Kidney (tissue), 14 donors: ENCODE measurements around the gene PTPRM. TPM values are rescaled to one million over a fixed set of nuclear protein-coding genes. Genes with fewer than 3 reads are reported as not detected.
A peak's percentile ranks its signal among the peaks of the same experiment; 100 is the strongest.

Experiments
- DNase-seq, 5 donors: peaks; one replicate each; pipeline ENCODE4 v3.0.0-alpha.2; 2013 to 2020
- FAIRE-seq: peaks from 2 replicates; lab custom pipeline; 2012; peaks lifted over from hg19 to GRCh38; lab: Jason Lieb, UNC
- H3K27ac ChIP-seq, 2 donors: one replicate each; pipeline ENCODE4 v1.7.0; 2013; ENCODE audit warnings: low read depth in 2 of 2, low read length in 2 of 2, inconsistent platforms in 1 of 2
- H3K27me3 ChIP-seq: one replicate; pipeline ENCODE4 v1.7.1; 2013; ENCODE audit warnings: low read length, inconsistent platforms; ENCODE audit not compliant: control insufficient read depth, insufficient read depth
- H3K36me3 ChIP-seq, 3 donors: one replicate each; pipeline versions ENCODE4 v1.7.0 to v1.7.1; 2013; ENCODE audit warnings: low read length in 3 of 3, control low read depth in 1 of 3, inconsistent platforms in 1 of 3; ENCODE audit not compliant: insufficient read depth in 3 of 3, control insufficient read depth in 2 of 3
- H3K4me1 ChIP-seq, 3 donors: one replicate each; pipeline versions ENCODE4 v1.7.0 to v1.7.1; 2013; ENCODE audit warnings: low read length in 3 of 3, inconsistent platforms in 1 of 3, low read depth in 1 of 3; ENCODE audit not compliant: control insufficient read depth in 2 of 3, insufficient read depth in 2 of 3
- H3K4me3 ChIP-seq, 3 donors: one replicate each; pipeline versions ENCODE4 v1.7.0 to v1.8.1; 2013; ENCODE audit warnings: low read length in 3 of 3, control low read depth in 1 of 3, inconsistent platforms in 1 of 3
- H3K9ac ChIP-seq, 3 donors: one replicate each; pipeline versions ENCODE4 v1.7.0 to v1.7.1; 2013; ENCODE audit warnings: low read length in 3 of 3, control low read depth in 1 of 3, inconsistent platforms in 1 of 3
- H3K9me3 ChIP-seq, 3 donors: one replicate each; pipeline versions ENCODE4 v1.7.0 to v1.7.1; 2013; ENCODE audit warnings: low read length in 3 of 3, control low read depth in 1 of 3, inconsistent platforms in 1 of 3; ENCODE audit not compliant: control insufficient read depth in 2 of 3, insufficient read depth in 1 of 3
- CTCF ChIP-seq: IDR thresholded peaks from 3 replicates; pipeline ENCODE4 v1.5.1; 2012; ENCODE audit warnings: mild to moderate bottlenecking, moderate library complexity, borderline replicate concordance; ENCODE audit not compliant: insufficient read depth; ENCODE audit errors: extremely low read depth
- intact Hi-C: fragments of 100-400 bp; cut with DNase I; formaldehyde crosslinking; loops from one replicate; pipeline ENCODE4 v1.11.1; 2022
- polyA plus RNA-seq: library from polyadenylated mRNA; stranded (reverse); fragments of 350-450 nt; fragmentation: Illumina TruSeq; extraction: RNeasy Lipid Tissue Mini Kit (QIAGEN cat#74804); gene quantifications from one replicate; pipeline ENCODE4 v1.2.3, GENCODE V29; 2014; ENCODE audit warnings: low read depth, low replicate concordance; ENCODE audit not compliant: insufficient read depth
- total RNA-seq: library from RNA; stranded (reverse); fragmentation: NEBNext Ultra II Directional; extraction: Animal tissue kit (Norgen Biotek cat#: 25700); gene quantifications from one replicate; pipeline ENCODE4 v1.2.1, GENCODE V29; 2021
- donor health status: control.
- donor health status: control.
- donor health status: control.
- donor health status: control.
- donor health status: control.
- donor health status: DM: yes; HTN: yes; CAD: no.
- donor health status: Normal renal cell carcinoma (clear cell type).

PTPRM gene
- total and polyA plus RNA-seq, 2 donors from 2014 or later: 52.4 to 98.9 TPM

- Histone ChIP-seq H3K36me3 (peaks cover 0 to 16% (median 13%) of the 10 kb centered on the region in 3 donors), H3K9ac (no peak overlapping the region), H3K27me3 (no peaks in the 10 kb centered on the region), H3K4me1 (no peaks in the 10 kb centered on the region), H3K27ac (no peak overlapping the region), H3K4me3 (no peak overlapping the region), H3K9me3 (no peaks in the 10 kb centered on the region)
- peak in 1 of 5 donors; percentile 13 for DNase-seq
- no peak for TF ChIP-seq CTCF
- intact Hi-C loops: no loop called here
- no peak for FAIRE-seq
Measured at GRCh38 chr18:8401606-8402005, 834.5 kb downstream of the PTPRM start.

- Histone ChIP-seq H3K4me3 (no peak overlapping the region), H3K9ac (no peak overlapping the region), H3K4me1 (no peaks in the 10 kb centered on the region), H3K36me3 (peaks cover 0 to 17% (median 17%) of the 10 kb centered on the region in 3 donors), H3K27ac (no peak overlapping the region), H3K27me3 (no peaks in the 10 kb centered on the region), H3K9me3 (no peaks in the 10 kb centered on the region)
- DNase-seq (no peak), FAIRE-seq (no peak)
- TF ChIP-seq CTCF: no peak
- intact Hi-C loops: no loop called here
Measured at GRCh38 chr18:8402237-8402636, 835.1 kb downstream of the PTPRM start.

GRCh38 chr18:8403713-8404112 lies 836.6 kb downstream of the PTPRM start:
- no peak for TF ChIP-seq CTCF
- peaks cover 0 to 27% (median 20%) of the 10 kb centered on the region in 3 donors for H3K36me3 ChIP-seq
- H3K27ac ChIP-seq: no peak overlapping the region
- DNase-seq (no peak), FAIRE-seq (no peak)
- intact Hi-C loops: no loop called here
- no peak overlapping the region for H3K9ac ChIP-seq
- H3K9me3 ChIP-seq: no peaks in the 10 kb centered on the region
- no peaks in the 10 kb centered on the region for H3K27me3 ChIP-seq
- no peaks in the 10 kb centered on the region for H3K4me1 ChIP-seq
- no peak overlapping the region for H3K4me3 ChIP-seq

GRCh38 chr18:8406186-8406867 lies 839.2 kb downstream of the PTPRM start:
- Histone ChIP-seq H3K36me3 (peaks cover 0 to 27% (median 12%) of the 10 kb centered on the region in 3 donors), H3K4me1 (no peaks in the 10 kb centered on the region), H3K27me3 (no peaks in the 10 kb centered on the region), H3K27ac (no peak overlapping the region), H3K9me3 (peaks cover 0 to 8% (median 0%) of the 10 kb centered on the region in 3 donors), H3K4me3 (no peak overlapping the region), H3K9ac (no peak overlapping the region)
- FAIRE-seq: no peak
- intact Hi-C loops: no loop called here
- DNase-seq: no peak
- no peak for TF ChIP-seq CTCF
